T-helper 2 cell treated with Interferon-gamma antibody and Interleukin-4, amounts not matched to agents 100 ng/mL and 5 ng/mL, for 36 hours (primary cell): ENCODE results near the gene CPNE2. TPM values are rescaled to one million over a fixed set of nuclear protein-coding genes. Genes with fewer than 3 reads are reported as not detected.
"Not testable (repeated sequence)": the region's sequence is repeated elsewhere in the genome, so short reads cannot be mapped to it uniquely, and the experiment has no call there.

Experiments
- intact Hi-C: fragments of 100-400 bp; cut with micrococcal nuclease; formaldehyde crosslinking; loops from one replicate; pipeline ENCODE4 v1.15.1; 2023
- total RNA-seq: library from RNA; stranded (reverse); gene quantifications from 2 replicates; pipeline ENCODE4 v1.2.3, GENCODE V29; 2022

CPNE2 gene
- total RNA-seq, 1 donor from 2014 or later: 3.9 TPM

GRCh38 chr16:57069635-57070370 lies 22.6 kb upstream of the CPNE2 start:
- intact Hi-C loops: no loop called here

- intact Hi-C loops: no loop called here
Observed at GRCh38 chr16:57070424-57070823, 22.0 kb upstream of the CPNE2 start.

GRCh38 chr16:57071081-57071732 lies 21.2 kb upstream of the CPNE2 start:
- intact Hi-C loops: not testable (repeated sequence)

GRCh38 chr16:57071831-57072582 lies 20.4 kb upstream of the CPNE2 start:
- intact Hi-C loops: no loop called here

- intact Hi-C loops: no loop called here
Observed at GRCh38 chr16:57072616-57073275, 19.6 kb upstream of the CPNE2 start.

GRCh38 chr16:57077714-57078113 lies 14.7 kb upstream of the CPNE2 start:
- intact Hi-C loops: no loop called here

GRCh38 chr16:57081744-57082143 lies 10.6 kb upstream of the CPNE2 start:
- intact Hi-C loops: loop anchor here (5.0 kb wide), 1 partner anchor 106 kb away; the partner anchor contains the start of genes PSME3IP1 and RSPRY1

GRCh38 chr16:57082664-57083063 lies 9.7 kb upstream of the CPNE2 start:
- intact Hi-C loops: loop anchor here (5.0 kb wide), 1 partner anchor 105 kb away; the partner anchor contains the start of genes PSME3IP1 and RSPRY1

- intact Hi-C loops: loop anchor here (1.0 to 5.0 kb wide), 3 partner anchors 85 to 119 kb away; partner anchors contain the start of genes PSME3IP1 and RSPRY1
Observed at GRCh38 chr16:57083485-57084126, 8.8 kb upstream of the CPNE2 start.

GRCh38 chr16:57084257-57084770 lies 8.1 kb upstream of the CPNE2 start:
- intact Hi-C loops: loop anchor here (1.0 to 5.0 kb wide), 3 partner anchors 84 to 120 kb away; partner anchors contain the start of genes PSME3IP1 and RSPRY1

GRCh38 chr16:57084996-57085395 lies 7.4 kb upstream of the CPNE2 start:
- intact Hi-C loops: loop anchor here (1.0 to 5.0 kb wide), 3 partner anchors 83 to 121 kb away; partner anchors contain the start of genes PSME3IP1 and RSPRY1

GRCh38 chr16:57087003-57087402 lies 5.4 kb upstream of the CPNE2 start:
- intact Hi-C loops: no loop called here

GRCh38 chr16:57089406-57089805 lies 3.0 kb upstream of the CPNE2 start:
- intact Hi-C loops: no loop called here

GRCh38 chr16:57091200-57091974 lies 996 bp upstream of the CPNE2 start:
- intact Hi-C loops: loop anchor here (5.0 kb wide), 1 partner anchor 36 kb away; no protein-coding TSS in a partner anchor

GRCh38 chr16:57092786-57093411 lies 516 bp downstream of the CPNE2 start:
- intact Hi-C loops: loop anchor here (2.0 to 5.0 kb wide), 2 partner anchors 34 to 76 kb away; no protein-coding TSS in a partner anchor

GRCh38 chr16:57093666-57094564 lies 1.5 kb downstream of the CPNE2 start:
- intact Hi-C loops: loop anchor here (2.0 to 5.0 kb wide), 2 partner anchors 33 to 75 kb away; no protein-coding TSS in a partner anchor

GRCh38 chr16:57094911-57095310 lies 2.5 kb downstream of the CPNE2 start:
- intact Hi-C loops: loop anchor here (5.0 kb wide), 1 partner anchor 32 kb away; no protein-coding TSS in a partner anchor

GRCh38 chr16:57096192-57096591 lies 3.8 kb downstream of the CPNE2 start:
- intact Hi-C loops: no loop called here
